Liver (tissue), 9 donors: Measurements from ENCODE around the gene GALR2. TPM values are rescaled to one million over a fixed set of nuclear protein-coding genes. Genes with fewer than 3 reads are reported as not detected.

Source experiments
- DNase-seq: peaks from one replicate; pipeline ENCODE4 v3.0.0-alpha.2; 2017; ENCODE audit warnings: low spot score
- H3K27ac ChIP-seq, 2 donors: one replicate each; pipeline ENCODE4 v1.7.0; 2013; ENCODE audit warnings: inconsistent platforms in 2 of 2, low read length in 2 of 2, control low read depth in 1 of 2, low read depth in 1 of 2, mild to moderate bottlenecking in 1 of 2
- H3K27me3 ChIP-seq, 4 donors: one replicate each; pipeline versions ENCODE4 v1.6.1 to v1.7.0; 2013; ENCODE audit warnings: low read length in 3 of 4, inconsistent platforms in 1 of 4, mild to moderate bottlenecking in 1 of 4, moderate library complexity in 1 of 4; ENCODE audit not compliant: control insufficient read depth in 4 of 4, insufficient read depth in 4 of 4
- H3K36me3 ChIP-seq, 4 donors: one replicate each; pipeline versions ENCODE4 v1.6.1 to v1.7.0; 2013; ENCODE audit warnings: low read length in 3 of 4, mild to moderate bottlenecking in 3 of 4, low read depth in 1 of 4, moderate library complexity in 1 of 4; ENCODE audit not compliant: control insufficient read depth in 4 of 4, insufficient read depth in 3 of 4
- H3K4me1 ChIP-seq, 4 donors: one replicate each; pipeline versions ENCODE4 v1.6.1 to v1.7.0; 2013; ENCODE audit warnings: low read length in 3 of 4, mild to moderate bottlenecking in 3 of 4, moderate library complexity in 1 of 4; ENCODE audit not compliant: control insufficient read depth in 4 of 4, insufficient read depth in 4 of 4
- H3K4me3 ChIP-seq, 3 donors: one replicate each; pipeline versions ENCODE4 v1.6.1 to v1.7.0; 2013; ENCODE audit warnings: low read length in 3 of 3, control low read depth in 1 of 3, low read depth in 1 of 3, mild to moderate bottlenecking in 1 of 3
- H3K9ac ChIP-seq, 2 donors: one replicate each; pipeline ENCODE4 v1.7.0; 2013; ENCODE audit warnings: low read length in 2 of 2, mild to moderate bottlenecking in 2 of 2, moderate library complexity in 2 of 2, control low read depth in 1 of 2, low read depth in 1 of 2
- H3K9me3 ChIP-seq, 4 donors: one replicate each; pipeline versions ENCODE4 v1.6.1 to v1.7.0; 2013; ENCODE audit warnings: low read length in 3 of 4; ENCODE audit not compliant: control insufficient read depth in 4 of 4
- CTCF ChIP-seq: fragments of 150-350 bp; IDR thresholded peaks from 2 replicates; pipeline ENCODE4 v1.5.1; 2017; ENCODE audit warnings: improper control_type of control experiment, low read depth, low read length; ENCODE audit not compliant: missing input control
- EGR1 ChIP-seq, 2 donors: IDR thresholded peaks; 2 replicates each; pipeline ENCODE4 v1.6.1; 2016 to 2018; ENCODE audit warnings: antibody characterized with exemption in 2 of 2, low read depth in 2 of 2
- FOXA1 ChIP-seq: IDR thresholded peaks from 2 replicates; pipeline ENCODE4 v1.6.1; 2016; ENCODE audit warnings: antibody characterized with exemption
- FOXA2 ChIP-seq: IDR thresholded peaks from 2 replicates; pipeline ENCODE4 v1.6.1; 2016; ENCODE audit warnings: antibody characterized with exemption
- HNF4G ChIP-seq: IDR thresholded peaks from 2 replicates; pipeline ENCODE4 v1.6.1; 2016; ENCODE audit warnings: antibody characterized with exemption
- JUND ChIP-seq, 2 donors: IDR thresholded peaks; 2 replicates each; pipeline ENCODE4 v1.6.1; 2016; ENCODE audit warnings: antibody characterized with exemption in 2 of 2
- MAX ChIP-seq: IDR thresholded peaks from 2 replicates; pipeline ENCODE4 v1.6.1; 2016; ENCODE audit warnings: antibody characterized with exemption
- REST ChIP-seq: IDR thresholded peaks from 2 replicates; pipeline ENCODE4 v1.6.1; 2016; ENCODE audit warnings: antibody characterized with exemption, mild to moderate bottlenecking
- RXRA ChIP-seq, 2 donors: IDR thresholded peaks; 2 replicates each; pipeline ENCODE4 v1.6.1; 2017 to 2018; ENCODE audit warnings: antibody characterized with exemption in 2 of 2, mild to moderate bottlenecking in 1 of 2
- SP1 ChIP-seq: IDR thresholded peaks from 2 replicates; pipeline ENCODE4 v1.6.1; 2018; ENCODE audit warnings: antibody characterized with exemption, mild to moderate bottlenecking
- TAF1 ChIP-seq: conservative IDR thresholded peaks from 2 replicates; pipeline ENCODE4 v1.6.1; 2016; ENCODE audit warnings: antibody characterized with exemption, mild to moderate bottlenecking
- ZBTB33 ChIP-seq: IDR thresholded peaks from 2 replicates; pipeline ENCODE4 v1.6.1; 2016; ENCODE audit warnings: antibody characterized with exemption
- WGBS: extraction: QIAGEN DNeasy Blood & Tissue Kit; methylation state at CpG from one replicate; pipeline ENCODE4 v1.1.7; 2013; 5-methylcytosine and 5-hydroxymethylcytosine counted together
- polyA plus RNA-seq, 2 donors: library from polyadenylated mRNA; stranded (reverse) in 1 of 2; unstranded in 1 of 2; fragments of 200-250 nt in 1 of 2; fragments of >200 nt in 1 of 2; fragmentation: Nextera tagmentation in 1 of 2; extraction: Ambion mirVana in 1 of 2; gene quantifications; one replicate each; pipeline versions ENCODE4 v1.2.1 to v1.2.3, GENCODE V29; 2013 to 2015
- total RNA-seq, 2 donors: library from RNA; depleted of rRNA; stranded (reverse); fragments of >200 nt; gene quantifications; one replicate each; pipeline ENCODE4 v1.2.3, GENCODE V29; 2014
- donor health status: healthy.
- donor health status: healthy.
- donor health status: healthy.
- donor health status: healthy.
- donor health status: healthy.

Gene GALR2
- total and polyA plus RNA-seq, 4 donors, result 0.08 to 0.22 (median 0.14) TPM; not detected in 1

GRCh38 chr17:76053246-76054111, 21.1 kb upstream of the GALR2 start (continued):
- no peak for TF ChIP-seq MAX
- TF ChIP-seq TAF1, result no peak
- TF ChIP-seq JUND (IDR thresholded peaks at IDR 0.05), result no peak
- TF ChIP-seq RXRA (IDR thresholded peaks at IDR 0.05), result no peak

- no peaks in the 10 kb centered on the region for H3K27me3 ChIP-seq
- no peaks in the 10 kb centered on the region for H3K9me3 ChIP-seq
- H3K27ac ChIP-seq, result no peak overlapping the region
- H3K4me1 ChIP-seq, result no peaks in the 10 kb centered on the region
- no peak overlapping the region for H3K9ac ChIP-seq
- WGBS, result 98% methylated on average over 4 of the region's 4 CpGs
- no peak overlapping the region for H3K4me3 ChIP-seq
- peaks cover 26 to 79% (median 55%) of the 10 kb centered on the region in 4 donors for H3K36me3 ChIP-seq
- TF ChIP-seq TAF1 (no peak), HNF4G (no peak), EGR1 (IDR thresholded peaks at IDR 0.05; ENCODE audit: low read depth in 2 of 2) (no peak), JUND (IDR thresholded peaks at IDR 0.05) (no peak), FOXA2 (no peak), SP1 (no peak), REST (no peak), ZBTB33 (no peak), RXRA (IDR thresholded peaks at IDR 0.05) (no peak), CTCF (no peak), MAX (no peak), FOXA1 (no peak)
- DNase-seq, result no peak
Measured at GRCh38 chr17:76054112-76054476, 20.5 kb upstream of the GALR2 start.
